A673 (cell line): Measurements from ENCODE around the gene PDZD4. TPM values are rescaled to one million over a fixed set of nuclear protein-coding genes. Genes with fewer than 3 reads are reported as not detected.

Source experiments
- BruUV-seq: library from RNA; stranded (reverse); fragments of 400-500 nt; replicated peaks from 2 replicates; lab custom pipeline; 2021; lab: Mats Ljungman, UMichigan
- CTCF ChIA-PET: fragments of 300-600 bp; sonication (Branson Sonifier 250); formaldehyde crosslinking; loops from one replicate; lab custom pipeline; 2022; ENCODE audit warnings: antibody characterized with exemption; lab: Charles Lee
- POLR2A ChIA-PET: fragments of 300-600 bp; sonication (Branson Sonifier 250); formaldehyde crosslinking; loops from one replicate; lab custom pipeline; 2022; ENCODE audit warnings: antibody characterized with exemption; ENCODE audit not compliant: low non-redundant PET; lab: Charles Lee
- DNase-seq: peaks from one replicate; pipeline ENCODE4 v3.0.0-alpha.2; 2015; ENCODE audit warnings: low spot score
- H3K27ac ChIP-seq: fragments of 200-600 bp; sonication (generic); 2 replicates; pipeline ENCODE4 v1.5.1; 2016; ENCODE audit warnings: mixed run types, low read depth, mild to moderate bottlenecking, mixed read lengths, antibody characterized with exemption, low read length; ENCODE audit not compliant: poor library complexity, severe bottlenecking
- H3K27me3 ChIP-seq: fragments of 200-600 bp; sonication (generic); replicated peaks from 2 replicates; pipeline ENCODE4 v1.6.1; 2017; ENCODE audit warnings: mixed run types, low read depth, mild to moderate bottlenecking, mixed read lengths, antibody characterized with exemption, low read length; ENCODE audit not compliant: insufficient read depth, poor library complexity
- H3K36me3 ChIP-seq: fragments of 200-600 bp; sonication (generic); 2 replicates; pipeline ENCODE4 v1.6.1; 2016; ENCODE audit warnings: mixed run types, mild to moderate bottlenecking, mixed read lengths, antibody characterized with exemption, low read length; ENCODE audit not compliant: insufficient read depth, poor library complexity, severe bottlenecking
- H3K4me1 ChIP-seq: fragments of 200-600 bp; sonication (generic); 2 replicates; pipeline ENCODE4 v1.6.1; 2017; ENCODE audit warnings: mixed run types, mild to moderate bottlenecking, mixed read lengths, antibody characterized with exemption, low read length; ENCODE audit not compliant: insufficient read depth, poor library complexity, severe bottlenecking
- H3K4me3 ChIP-seq: fragments of 200-600 bp; sonication (generic); 2 replicates; pipeline ENCODE4 v1.5.1; 2016; ENCODE audit warnings: low read depth, mixed run types, mild to moderate bottlenecking, mixed read lengths, low read length; ENCODE audit not compliant: poor library complexity, severe bottlenecking
- H3K9me3 ChIP-seq: fragments of 200-600 bp; sonication (generic); 2 replicates; pipeline ENCODE4 v1.6.1; 2016; ENCODE audit warnings: mixed run types, low read depth, mild to moderate bottlenecking, mixed read lengths, antibody characterized with exemption, low read length; ENCODE audit not compliant: poor library complexity, severe bottlenecking
- CTCF ChIP-seq: fragments of 300-800, 200-600 bp; sonication (generic); conservative IDR thresholded peaks from 2 replicates; pipeline ENCODE4 v1.5.1; 2017; ENCODE audit warnings: low read depth, mild to moderate bottlenecking, antibody characterized with exemption, low read length, moderate library complexity, mixed read lengths
- EZH2 ChIP-seq: fragments of 200-600 bp; sonication (generic); IDR thresholded peaks from 2 replicates; pipeline ENCODE4 v1.6.1; 2017; ENCODE audit warnings: borderline replicate concordance, low read depth, mild to moderate bottlenecking, mixed read lengths, antibody characterized with exemption, low read length; ENCODE audit not compliant: poor library complexity, severe bottlenecking
- intact Hi-C: fragments of 100-400 bp; cut with micrococcal nuclease; formaldehyde crosslinking; loops from one replicate; pipeline ENCODE4 v1.10.0; 2022; ENCODE audit not compliant: unreplicated experiment
- total RNA-seq: library from RNA; stranded (reverse); gene quantifications from 2 replicates; pipeline ENCODE4 v1.2.3, GENCODE V29; 2021

The PDZD4 gene
- total RNA-seq, 1 experiment from 2014 or later: 2.6 TPM

DNA sequence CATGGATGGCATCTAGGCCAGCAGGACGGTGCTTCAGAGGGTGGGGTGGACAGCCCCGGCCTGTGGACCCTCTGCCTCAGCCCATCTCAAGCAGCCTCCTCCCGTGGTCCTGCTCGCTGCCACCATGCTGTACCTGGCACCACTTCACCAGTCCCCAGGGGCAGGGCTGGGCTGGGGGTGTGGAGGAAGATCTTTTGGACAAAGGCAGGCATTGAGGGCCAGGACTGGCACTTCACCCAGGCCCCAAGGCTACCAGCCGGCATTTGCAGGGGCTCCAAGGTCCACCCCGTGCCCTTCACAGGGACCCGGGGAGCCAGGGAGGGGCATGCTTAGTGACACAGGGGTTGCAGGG is 65.6 kb downstream of the PDZD4 start:
- CTCF ChIA-PET: no interaction called here
- intact Hi-C loops: loop anchor here (1.0 kb wide), 1 partner anchor 183 kb away; no protein-coding TSS in a partner anchor
- Histone ChIP-seq H3K36me3 (no peaks in the 10 kb centered on the region), H3K4me1 (no peaks in the 10 kb centered on the region), H3K9me3 (no peaks in the 10 kb centered on the region), H3K27me3 (no peaks in the 10 kb centered on the region), H3K27ac (no peak overlapping the region), H3K4me3 (no peak overlapping the region)
- no TSS peak for BruUV-seq
- TF ChIP-seq CTCF: no peak
- TF ChIP-seq EZH2: no peak
- no peak for DNase-seq
- POLR2A ChIA-PET: no interaction called here

GRCh38 chrX:153763989-153764755 is 66.2 kb downstream of the PDZD4 start, which contains the start of gene PLXNB3:
Gene PLXNB3, plus strand, starts transcription at chrX:153764249. Its CDS starts 1,287 bp downstream, at chrX:153765536.
- DNase-seq: peak; percentile 71
- ChIA-PET CTCF (no interaction called here), POLR2A (no interaction called here)
- H3K9me3 ChIP-seq: no peaks in the 10 kb centered on the region
- no peak within 1 kb of the TSS for H3K27ac ChIP-seq
- no peaks in the 10 kb centered on the region for H3K36me3 ChIP-seq
- no peaks in the 10 kb centered on the region for H3K27me3 ChIP-seq
- TF ChIP-seq CTCF (peak; percentile 91), EZH2 (no peak)
- no peak within 1 kb of the TSS for H3K4me3 ChIP-seq
- H3K4me1 ChIP-seq: no peaks in the 10 kb centered on the region
- BruUV-seq: no TSS peak
- intact Hi-C loops: loop anchor here (1.0 kb wide), 1 partner anchor 183 kb away; no protein-coding TSS in a partner anchor

DNA sequence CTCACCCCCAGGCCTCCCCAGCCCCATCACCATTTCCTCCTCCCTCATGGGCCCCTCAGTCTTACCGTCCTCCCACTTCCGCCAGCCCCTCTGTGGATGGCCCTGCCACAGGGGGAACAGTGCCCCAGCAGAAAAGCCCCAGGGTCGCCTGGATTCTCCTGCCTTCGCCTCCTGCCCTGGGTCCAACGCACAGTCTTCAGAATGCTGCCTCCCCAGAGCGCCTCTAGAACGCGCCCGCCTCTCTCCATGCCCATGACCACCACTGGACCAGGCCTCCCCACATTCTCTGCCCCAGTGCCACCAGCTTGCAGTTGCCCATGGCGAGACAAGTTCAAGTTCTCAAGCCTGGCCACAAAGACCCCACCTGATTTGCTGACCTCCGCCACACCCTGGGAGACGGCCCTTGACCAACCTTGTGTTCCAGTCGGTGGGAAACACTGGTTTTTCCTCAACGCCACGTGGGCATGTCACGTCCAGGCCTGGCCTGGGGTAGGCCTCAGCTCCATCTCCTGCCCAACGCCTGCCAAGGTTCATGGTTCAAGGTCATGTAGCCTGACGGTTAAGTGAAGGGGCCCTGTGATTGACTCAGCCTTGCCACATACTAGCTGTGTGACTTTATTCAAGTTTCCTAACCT is 66.9 kb downstream of the PDZD4 start:
- intact Hi-C loops: no loop called here
- no peak overlapping the region for H3K27ac ChIP-seq
- H3K27me3 ChIP-seq: no peaks in the 10 kb centered on the region
- H3K4me1 ChIP-seq: no peaks in the 10 kb centered on the region
- no peak overlapping the region for H3K4me3 ChIP-seq
- H3K9me3 ChIP-seq: no peaks in the 10 kb centered on the region
- H3K36me3 ChIP-seq: no peaks in the 10 kb centered on the region
- BruUV-seq: no TSS peak
- POLR2A ChIA-PET: no interaction called here
- TF ChIP-seq CTCF (no peak), EZH2 (no peak)
- CTCF ChIA-PET: no interaction called here
- no peak for DNase-seq
